Type B pancreatic cell (in vitro differentiated cells): ENCODE data around the gene LRRC15. TPM values are rescaled to one million over a fixed set of nuclear protein-coding genes. Genes with fewer than 3 reads are reported as not detected.

Source experiments
- DNase-seq: peaks from one replicate; pipeline ENCODE4 v3.0.0; 2021; ENCODE audit warnings: mixed read lengths; ENCODE audit not compliant: unreplicated experiment; ENCODE audit errors: extremely low spot score
- H3K27ac Mint-ChIP-seq: 2 replicates; pipeline ENCODE4 v1.8.0; 2021; ENCODE audit warnings: mild to moderate bottlenecking, mixed read lengths
- H3K27me3 Mint-ChIP-seq: 2 replicates; pipeline ENCODE4 v1.8.0; 2021; ENCODE audit warnings: mixed read lengths
- H3K36me3 Mint-ChIP-seq: 2 replicates; pipeline ENCODE4 v1.8.0; 2021; ENCODE audit warnings: mixed read lengths
- H3K4me1 Mint-ChIP-seq: one replicate; pipeline ENCODE4 v1.8.0; 2021; ENCODE audit warnings: mixed read lengths; ENCODE audit not compliant: unreplicated experiment
- H3K4me3 Mint-ChIP-seq: 2 replicates; pipeline ENCODE4 v1.8.0; 2021; ENCODE audit warnings: mild to moderate bottlenecking, mixed read lengths
- H3K9me3 Mint-ChIP-seq: 2 replicates; pipeline ENCODE4 v1.8.0; 2021; ENCODE audit warnings: mixed read lengths
- total RNA-seq: library from RNA; stranded (reverse); gene quantifications from 2 replicates; pipeline ENCODE4 v1.2.1, GENCODE V29; 2021; ENCODE audit warnings: low replicate concordance
- TF ChIP-seq, protein P1 (sequence below): fragments of 200-600 bp; sonication (generic); conservative IDR thresholded peaks from 2 replicates; pipeline ENCODE4 v1.5.0; 2021; ENCODE audit warnings: antibody characterized with exemption, mild to moderate bottlenecking

Gene LRRC15
- total RNA-seq, 1 donor from 2014 or later: 0.07 TPM

DNA sequence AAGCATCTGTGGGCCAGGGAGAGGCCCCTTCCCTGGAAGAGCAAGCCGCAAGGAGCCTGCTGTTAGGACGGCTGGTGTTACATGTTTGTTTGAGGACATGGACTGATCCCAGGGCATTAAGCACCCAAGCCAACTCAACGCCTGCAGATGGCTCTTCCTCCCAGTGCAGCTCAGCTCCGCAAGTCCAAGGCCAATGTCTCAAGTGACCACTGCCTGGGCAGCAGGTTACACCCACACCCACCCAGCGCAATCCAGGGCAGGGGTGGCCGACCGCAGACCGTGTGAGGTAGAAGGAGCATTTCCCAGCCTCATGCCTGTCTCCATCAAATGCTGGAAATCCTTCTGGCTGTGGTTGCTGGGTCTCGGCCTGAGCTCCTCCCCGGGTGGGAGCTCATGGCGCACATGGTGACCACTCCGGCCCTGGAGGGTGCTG is 15.0 kb upstream of the LRRC15 start:
- Mint-ChIP-seq H3K36me3 (no peaks in the 10 kb centered on the region), H3K4me3 (no peak overlapping the region), H3K4me1 (peaks cover 15% of the 10 kb centered on the region), H3K9me3 (no peaks in the 10 kb centered on the region), H3K27ac (no peak overlapping the region), H3K27me3 (peaks cover 8% of the 10 kb centered on the region)
- TF ChIP-seq, protein P1, sequence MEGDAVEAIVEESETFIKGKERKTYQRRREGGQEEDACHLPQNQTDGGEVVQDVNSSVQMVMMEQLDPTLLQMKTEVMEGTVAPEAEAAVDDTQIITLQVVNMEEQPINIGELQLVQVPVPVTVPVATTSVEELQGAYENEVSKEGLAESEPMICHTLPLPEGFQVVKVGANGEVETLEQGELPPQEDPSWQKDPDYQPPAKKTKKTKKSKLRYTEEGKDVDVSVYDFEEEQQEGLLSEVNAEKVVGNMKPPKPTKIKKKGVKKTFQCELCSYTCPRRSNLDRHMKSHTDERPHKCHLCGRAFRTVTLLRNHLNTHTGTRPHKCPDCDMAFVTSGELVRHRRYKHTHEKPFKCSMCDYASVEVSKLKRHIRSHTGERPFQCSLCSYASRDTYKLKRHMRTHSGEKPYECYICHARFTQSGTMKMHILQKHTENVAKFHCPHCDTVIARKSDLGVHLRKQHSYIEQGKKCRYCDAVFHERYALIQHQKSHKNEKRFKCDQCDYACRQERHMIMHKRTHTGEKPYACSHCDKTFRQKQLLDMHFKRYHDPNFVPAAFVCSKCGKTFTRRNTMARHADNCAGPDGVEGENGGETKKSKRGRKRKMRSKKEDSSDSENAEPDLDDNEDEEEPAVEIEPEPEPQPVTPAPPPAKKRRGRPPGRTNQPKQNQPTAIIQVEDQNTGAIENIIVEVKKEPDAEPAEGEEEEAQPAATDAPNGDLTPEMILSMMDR: no peak
- DNase-seq: peak; percentile 66

DNA sequence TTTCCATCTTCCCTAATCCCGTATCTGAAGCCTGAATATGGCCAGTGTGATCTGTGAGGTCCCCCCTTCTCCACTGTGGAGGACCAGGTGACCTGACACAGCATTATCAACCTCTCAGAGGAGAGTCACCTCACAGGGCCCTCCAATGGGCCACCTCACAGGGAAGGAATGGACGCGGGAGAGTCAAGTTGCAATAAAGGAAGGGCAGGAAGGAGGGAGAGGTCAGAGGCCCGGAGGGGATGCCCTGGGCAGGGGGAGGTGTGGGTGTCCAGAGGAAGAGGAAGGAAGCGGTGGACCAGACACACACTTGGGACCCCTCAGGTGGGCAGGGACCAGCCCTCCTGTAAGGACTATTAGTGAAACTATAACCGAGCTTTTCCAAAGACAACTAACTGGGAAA is 14.6 kb upstream of the LRRC15 start:
- DNase-seq: peak; percentile 50
- Mint-ChIP-seq H3K27me3 (peaks cover 8% of the 10 kb centered on the region), H3K36me3 (no peaks in the 10 kb centered on the region), H3K4me3 (no peak overlapping the region), H3K27ac (no peak overlapping the region), H3K4me1 (peaks cover 15% of the 10 kb centered on the region), H3K9me3 (no peaks in the 10 kb centered on the region)
- TF ChIP-seq, protein P1: no peak

DNA sequence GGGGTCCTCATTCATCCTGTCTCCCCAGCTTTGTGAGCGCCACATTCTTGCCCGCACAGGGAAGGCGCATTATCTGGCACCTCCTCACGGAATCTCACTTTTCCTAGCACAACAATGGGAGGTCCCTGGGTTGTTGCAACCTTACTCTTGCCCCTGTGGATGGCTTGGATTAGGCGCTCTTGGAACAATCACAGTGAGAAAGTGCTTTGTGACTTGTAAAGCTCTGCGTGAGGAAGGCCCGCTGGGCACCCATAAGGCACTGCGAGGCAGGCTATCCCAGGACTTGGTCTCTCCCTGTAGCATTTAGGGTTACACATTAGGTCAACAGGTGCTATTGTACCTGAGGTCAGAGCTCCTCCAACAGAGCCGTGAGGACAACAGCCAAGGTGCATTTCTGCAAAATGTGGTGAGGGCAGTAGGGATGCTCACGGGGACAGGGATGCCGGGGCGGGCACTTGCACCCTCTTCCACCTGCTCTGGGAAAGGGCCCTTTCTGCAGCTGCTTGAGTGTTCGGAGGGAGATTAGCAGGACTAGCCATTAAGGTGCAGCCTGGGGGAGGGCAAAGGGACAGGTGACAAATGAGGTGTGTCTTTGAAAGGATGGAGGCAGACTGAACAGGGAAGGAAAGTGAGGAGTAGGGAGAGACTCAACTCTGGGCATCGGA is 13.9 kb upstream of the LRRC15 start:
- peaks cover 10% of the 10 kb centered on the region for H3K27me3 Mint-ChIP-seq
- no peaks in the 10 kb centered on the region for H3K36me3 Mint-ChIP-seq
- H3K27ac Mint-ChIP-seq: no peak overlapping the region
- no peaks in the 10 kb centered on the region for H3K9me3 Mint-ChIP-seq
- H3K4me3 Mint-ChIP-seq: no peak overlapping the region
- H3K4me1 Mint-ChIP-seq: peaks cover 15% of the 10 kb centered on the region
- TF ChIP-seq, protein P1: no peak
- peak; percentile 62 for DNase-seq

GRCh38 chr3:194382892-194383223 is 13.3 kb upstream of the LRRC15 start:
- Mint-ChIP-seq H3K27ac (no peak overlapping the region), H3K9me3 (no peaks in the 10 kb centered on the region), H3K4me1 (peaks cover 15% of the 10 kb centered on the region), H3K36me3 (no peaks in the 10 kb centered on the region), H3K27me3 (peaks cover 10% of the 10 kb centered on the region), H3K4me3 (no peak overlapping the region)
- DNase-seq: peak; percentile 48
- TF ChIP-seq, protein P1: no peak

DNA sequence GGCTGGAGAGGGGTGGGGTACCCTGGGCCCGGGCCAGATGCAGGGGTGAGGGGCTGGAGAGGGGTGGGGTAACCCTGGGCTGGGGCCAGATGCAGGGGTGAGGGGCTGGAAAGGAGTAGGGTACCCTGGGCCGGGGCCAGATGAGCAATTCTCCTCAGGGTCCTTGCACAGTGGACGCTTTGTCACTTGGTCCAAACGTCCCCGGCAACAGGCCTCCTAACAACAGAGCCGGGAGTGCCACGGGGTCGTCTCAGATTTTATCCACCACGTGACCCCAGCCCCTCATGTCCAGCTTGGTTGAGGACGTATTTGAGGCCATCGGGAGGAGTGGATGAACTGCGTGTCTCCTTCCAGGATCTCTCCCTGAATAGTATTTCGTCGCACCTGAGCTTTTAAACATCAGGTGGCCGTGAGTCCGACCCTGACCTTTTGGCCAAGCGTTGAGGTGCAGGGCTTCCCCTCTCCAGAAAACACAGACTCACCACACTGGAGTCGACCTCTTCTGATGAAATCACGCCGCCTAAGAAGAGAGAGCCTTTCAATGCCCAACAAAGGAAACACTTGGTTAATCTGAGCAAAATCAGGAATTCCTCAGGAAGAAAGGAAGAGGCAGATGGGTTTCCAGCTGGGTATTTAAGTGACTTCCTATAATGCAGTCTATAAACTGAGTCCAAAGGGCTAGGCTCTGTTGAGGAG is 12.8 kb upstream of the LRRC15 start:
- TF ChIP-seq, protein P1: no peak
- H3K27ac Mint-ChIP-seq: no peak overlapping the region
- H3K36me3 Mint-ChIP-seq: no peaks in the 10 kb centered on the region
- H3K4me3 Mint-ChIP-seq: no peak overlapping the region
- H3K9me3 Mint-ChIP-seq: no peaks in the 10 kb centered on the region
- DNase-seq: peak; percentile 47
- peaks cover 10% of the 10 kb centered on the region for H3K27me3 Mint-ChIP-seq
- peaks cover 15% of the 10 kb centered on the region for H3K4me1 Mint-ChIP-seq
